Measurements from ENCODE around the gene L3MBTL3. TPM values are rescaled to one million over a fixed set of nuclear protein-coding genes. Genes with fewer than 3 reads are reported as not detected.

Gene L3MBTL3
- polyA plus RNA-seq, 1 donor = 21.4 TPM

DNA sequence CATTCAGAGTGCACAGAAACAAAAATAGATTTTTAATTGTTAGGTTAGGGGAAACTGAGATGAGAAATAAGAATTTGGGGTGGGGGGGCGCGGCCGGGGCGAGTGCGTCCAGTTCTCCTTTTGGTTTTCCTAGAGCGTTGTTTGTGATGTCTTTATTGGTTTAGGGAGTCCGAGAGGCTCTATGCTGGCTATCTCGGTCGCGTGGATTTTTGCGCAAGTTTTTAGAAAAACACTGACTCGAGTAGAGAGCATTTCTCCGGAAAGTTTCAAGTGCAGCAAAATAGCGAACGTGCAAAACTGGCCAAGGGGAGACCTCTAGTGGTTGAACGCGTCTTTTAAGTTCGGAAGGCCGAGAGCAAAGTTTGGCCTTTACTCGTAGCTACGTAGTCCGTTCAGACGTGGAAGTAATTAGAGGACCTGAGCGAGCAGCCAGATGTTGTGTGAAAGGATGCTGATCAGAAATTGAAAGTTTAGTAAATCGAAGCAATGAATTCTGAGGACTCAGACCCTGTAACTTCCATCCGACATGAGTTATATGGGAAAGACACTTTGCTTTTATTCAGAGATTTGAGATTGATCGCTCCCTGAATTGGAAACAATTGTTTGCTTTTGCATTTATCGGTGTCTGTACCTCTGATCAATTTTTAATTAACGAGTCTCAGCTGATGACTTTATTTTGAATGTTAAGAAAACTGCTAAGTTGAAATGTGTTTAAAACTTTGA, 2.7 kb downstream of the L3MBTL3 start:
- peak; percentile 92 for DNase-seq

DNA sequence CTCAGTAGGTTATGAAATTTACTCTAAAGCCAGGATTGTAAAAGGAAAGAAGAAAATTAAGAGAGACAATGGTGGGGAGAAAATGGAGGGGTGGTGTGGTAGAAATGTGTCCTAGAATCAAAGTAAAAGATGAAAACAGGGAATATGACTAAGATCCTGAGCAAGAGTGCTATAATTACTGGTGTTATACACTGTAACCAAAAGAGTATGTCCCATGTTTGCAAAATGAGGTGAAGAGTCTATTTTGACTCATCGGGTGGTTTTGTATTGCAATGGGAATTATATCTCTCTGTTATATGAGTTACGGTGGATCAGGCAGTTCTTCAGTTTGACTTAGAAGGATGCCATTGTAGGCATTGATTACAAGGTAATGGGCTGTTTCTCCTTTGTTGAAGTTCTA, 8.5 kb downstream of the L3MBTL3 start:
- no peak for DNase-seq

DNA sequence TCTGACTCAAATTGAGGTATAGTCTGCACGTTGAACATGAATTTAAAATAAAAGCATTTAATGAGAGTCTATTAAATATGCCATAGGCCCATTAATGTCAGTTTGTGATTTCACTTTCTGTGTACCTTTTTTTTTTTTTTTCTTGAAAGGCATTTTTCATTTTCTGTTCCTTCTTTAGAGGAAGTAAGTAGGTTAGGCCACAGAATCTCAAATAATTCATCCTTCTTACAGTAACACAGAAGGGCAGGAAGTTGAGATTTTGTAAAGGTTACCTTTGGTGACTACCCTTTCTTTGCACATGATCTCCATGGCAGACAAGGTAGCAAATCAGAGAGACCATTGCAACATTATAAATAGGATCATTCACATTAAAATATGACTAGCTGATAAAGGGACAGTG, 9.6 kb downstream of the L3MBTL3 start:
- DNase-seq = no peak

DNA sequence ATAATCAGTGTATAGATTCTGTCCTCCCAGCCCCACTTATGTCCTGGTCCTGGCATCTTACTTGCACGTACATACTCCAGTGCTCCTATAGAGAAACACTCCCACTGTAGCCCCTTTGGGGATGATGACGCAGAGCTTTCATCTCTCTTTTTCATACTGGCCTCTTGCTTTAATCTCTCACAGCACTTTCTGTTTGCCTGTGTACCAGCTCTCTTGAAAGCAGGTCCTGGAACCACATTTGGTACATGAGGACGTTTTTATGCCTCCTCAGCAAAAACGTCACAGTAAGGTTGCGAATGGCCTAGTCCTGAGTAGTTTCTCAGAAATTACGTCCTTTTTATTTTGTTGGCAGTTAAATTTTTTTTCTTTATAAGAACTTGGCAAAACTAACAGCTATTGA, 10.8 kb downstream of the L3MBTL3 start:
- DNase-seq = no peak

DNA sequence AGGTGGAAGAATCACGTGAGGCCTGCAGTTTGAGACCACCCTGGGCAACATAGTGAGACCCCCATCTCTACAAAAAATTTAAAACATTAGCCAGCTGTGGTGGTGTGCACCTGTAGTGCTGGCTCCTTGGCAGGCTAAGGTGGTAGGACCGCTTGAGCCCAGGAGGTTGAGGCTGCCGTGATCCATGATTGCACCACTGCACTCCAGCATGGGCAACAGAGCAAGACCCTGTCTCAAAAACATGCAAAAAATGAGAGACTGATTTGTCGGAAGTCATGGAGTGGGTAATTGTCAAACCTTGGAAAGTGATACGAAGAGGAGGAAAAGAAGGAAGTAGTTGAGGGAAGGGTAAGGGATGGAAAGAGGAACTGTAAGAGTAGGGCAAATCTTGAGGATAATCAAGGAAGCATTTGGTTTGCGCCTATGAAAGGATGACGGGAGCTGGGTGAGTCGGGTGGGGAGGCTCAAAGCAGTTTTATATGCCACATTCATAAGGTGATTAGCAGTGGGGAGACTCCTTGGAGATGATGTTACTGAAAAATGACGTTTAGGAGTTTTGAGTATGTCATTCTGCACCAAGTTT, 14.5 kb downstream of the L3MBTL3 start:
- no peak for DNase-seq

DNA sequence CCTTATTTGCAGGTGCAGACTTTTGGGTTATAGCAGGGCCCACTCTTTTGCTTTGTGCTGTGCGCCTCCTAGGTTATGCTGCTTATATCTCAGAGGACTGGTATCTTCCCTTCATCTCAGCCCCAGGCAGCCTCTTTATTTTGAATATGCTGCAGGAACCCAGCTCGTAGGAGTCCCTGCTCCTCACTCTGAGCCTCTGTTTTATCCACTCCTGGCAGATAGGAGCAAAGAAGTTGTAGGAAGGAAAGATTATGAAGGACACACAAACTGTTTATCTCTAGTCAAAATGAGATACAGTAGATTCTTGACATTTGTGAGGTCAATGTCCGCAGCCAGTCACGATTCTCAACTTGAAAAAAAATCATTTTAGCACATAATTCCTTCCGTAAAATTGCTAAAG, 15.6 kb downstream of the L3MBTL3 start:
- DNase-seq = no peak

DNA sequence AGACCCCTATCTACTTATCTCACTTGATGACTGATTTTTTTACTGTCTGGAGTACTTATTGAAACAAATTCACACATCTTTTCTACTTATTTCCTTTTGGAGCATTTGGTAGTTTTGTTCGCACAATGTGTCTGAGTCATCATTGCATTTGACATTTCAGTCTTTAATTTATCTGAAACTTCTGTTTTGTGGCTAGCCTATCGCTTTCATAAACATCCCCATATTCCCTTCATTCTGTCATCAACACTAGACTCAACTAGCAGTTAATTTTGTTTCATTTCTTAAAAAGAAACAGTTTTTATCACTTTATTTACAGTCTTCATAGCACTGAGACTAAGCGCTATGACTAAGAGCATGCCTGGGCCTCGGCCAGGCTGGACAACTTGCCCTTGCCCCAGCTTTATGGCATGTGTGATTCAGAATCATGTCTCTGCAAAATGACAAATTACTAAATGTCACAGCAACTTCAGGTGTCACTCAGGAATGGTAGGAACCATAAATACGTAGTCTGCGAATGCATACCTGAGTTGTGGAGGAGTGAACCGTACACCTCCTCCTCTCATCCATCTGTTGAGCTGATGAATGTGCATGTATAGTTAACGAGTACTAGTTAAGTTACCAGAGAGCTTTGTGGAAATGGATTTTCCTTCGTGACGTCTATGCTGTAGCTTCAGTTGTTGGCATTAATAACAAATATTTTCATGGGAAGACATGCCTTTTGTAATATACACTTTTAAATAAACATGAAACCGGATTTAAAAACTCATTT, 16.2 kb downstream of the L3MBTL3 start:
- DNase-seq = no peak

DNA sequence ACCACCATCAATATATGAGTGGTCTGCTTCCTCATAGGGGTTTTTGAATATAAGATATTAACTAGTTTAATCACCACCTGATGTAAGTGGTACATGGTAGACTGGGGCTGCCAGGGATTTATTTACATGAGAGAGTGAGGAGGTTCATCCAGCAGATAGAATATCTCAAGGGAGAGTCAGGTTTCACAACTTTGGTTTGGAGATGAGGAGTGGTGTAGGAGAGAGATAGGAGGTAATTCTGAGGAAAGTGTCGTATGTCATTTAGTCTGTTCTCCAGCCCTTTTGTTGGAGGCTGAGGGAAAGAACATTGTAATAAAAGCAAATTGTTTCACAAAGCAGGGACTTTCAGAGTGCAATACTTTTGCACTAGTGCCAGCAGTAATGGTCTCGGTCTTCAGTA, 16.8 kb downstream of the L3MBTL3 start:
- DNase-seq = no peak

DNA sequence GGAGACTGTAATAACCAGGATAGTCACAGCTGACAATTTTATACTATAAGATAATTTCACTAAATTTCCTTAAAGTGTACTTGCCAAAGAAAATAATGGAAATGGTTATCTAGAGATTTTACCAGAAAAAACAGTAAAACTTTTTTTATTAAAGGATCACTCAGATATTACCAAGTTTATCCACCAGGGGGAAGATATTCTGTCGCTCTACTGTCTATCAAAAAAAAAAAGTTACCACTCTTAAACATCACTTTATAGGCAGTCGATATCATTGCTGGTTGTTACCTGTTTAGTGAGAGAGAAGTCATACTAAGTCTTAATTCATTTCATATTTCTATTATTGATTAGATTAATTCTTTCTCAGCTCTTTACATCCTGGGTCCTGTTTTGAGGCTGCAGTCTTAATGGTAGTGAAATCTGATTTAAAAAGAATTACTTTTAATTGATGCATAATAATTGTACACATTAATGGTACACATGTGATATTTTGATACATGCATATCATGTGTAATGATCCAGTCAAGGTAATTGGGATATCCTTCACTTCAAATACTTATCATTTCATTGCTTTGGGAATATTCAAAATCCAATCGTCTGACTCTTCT, 18.9 kb downstream of the L3MBTL3 start:
- DNase-seq = no peak

DNA sequence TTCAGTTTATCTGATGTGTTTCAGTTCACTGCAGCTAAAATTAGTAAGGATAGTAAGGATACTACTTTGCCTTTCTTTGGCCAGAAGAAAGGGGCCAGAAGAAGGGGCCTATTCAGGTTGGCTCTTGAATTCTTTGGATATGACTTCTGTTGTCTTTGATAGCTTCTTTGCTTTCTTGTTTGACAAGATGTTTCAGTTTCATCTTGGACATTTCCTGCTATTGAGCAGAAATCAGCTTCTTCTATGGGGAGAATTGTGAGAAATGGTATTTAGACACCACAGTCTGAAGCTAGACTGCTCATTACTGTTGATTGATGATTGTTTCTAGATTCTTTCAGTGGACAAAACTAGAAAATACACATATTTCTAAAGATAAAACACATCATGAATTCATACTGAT, 23.2 kb downstream of the L3MBTL3 start:
- no peak for DNase-seq

DNA sequence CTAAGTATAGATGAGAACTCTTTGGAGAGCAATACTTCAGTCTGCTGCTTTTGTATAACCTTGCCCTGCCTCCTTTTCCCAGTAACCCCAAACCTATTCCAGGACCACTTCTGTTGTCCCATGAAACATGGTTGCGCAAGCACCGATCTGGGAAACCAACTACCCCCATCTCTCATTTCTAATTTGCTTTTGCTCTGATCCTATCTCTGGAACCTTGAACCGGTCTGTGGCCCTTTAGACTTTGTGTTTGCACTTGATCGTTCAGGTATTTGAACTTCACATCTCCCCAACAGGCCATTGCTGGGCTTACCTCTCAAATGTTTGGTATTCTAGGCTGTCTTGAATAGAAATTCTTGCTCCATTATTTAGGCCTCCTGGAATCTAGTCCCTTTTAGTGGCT, 25.0 kb downstream of the L3MBTL3 start:
- no peak for DNase-seq

DNA sequence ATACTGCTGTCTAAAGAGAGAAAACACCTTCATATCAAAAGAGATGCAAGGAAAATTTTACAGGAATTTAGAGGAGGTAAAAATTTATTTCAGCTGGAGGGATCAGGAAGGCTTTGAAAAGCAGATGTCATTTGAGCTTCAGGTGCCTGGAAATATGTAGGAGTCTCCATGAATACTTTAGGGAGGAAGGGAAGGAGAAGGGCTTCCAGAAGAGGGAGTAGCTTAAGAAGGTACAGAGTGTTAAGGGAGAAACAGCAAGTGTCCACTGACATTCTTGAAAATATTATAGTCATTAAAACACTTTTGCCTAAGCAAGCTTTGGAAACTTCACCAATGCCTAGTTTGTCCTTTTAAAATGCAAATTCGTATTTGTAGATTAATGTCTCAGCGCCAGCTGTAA, 27.2 kb downstream of the L3MBTL3 start:
- no peak for DNase-seq

DNA sequence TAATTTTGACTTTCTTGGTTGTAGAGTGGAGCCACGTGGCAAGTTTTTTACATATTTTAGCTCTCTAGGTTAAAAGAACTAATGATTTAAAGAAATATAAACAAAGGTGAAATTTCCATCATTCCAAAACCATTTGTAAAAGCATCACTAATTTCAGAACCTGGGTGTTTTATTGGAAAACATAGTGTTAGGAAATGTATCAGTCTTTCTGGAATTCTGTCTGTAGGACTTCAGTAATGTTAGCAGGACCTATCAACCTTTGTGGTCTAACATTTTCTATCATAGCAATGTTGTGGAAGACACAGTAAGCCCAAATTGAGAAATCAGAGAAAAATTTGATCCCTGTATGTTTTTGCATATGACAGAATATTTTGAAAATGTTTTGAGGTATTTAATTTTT, 28.3 kb downstream of the L3MBTL3 start:
- DNase-seq = no peak

DNA sequence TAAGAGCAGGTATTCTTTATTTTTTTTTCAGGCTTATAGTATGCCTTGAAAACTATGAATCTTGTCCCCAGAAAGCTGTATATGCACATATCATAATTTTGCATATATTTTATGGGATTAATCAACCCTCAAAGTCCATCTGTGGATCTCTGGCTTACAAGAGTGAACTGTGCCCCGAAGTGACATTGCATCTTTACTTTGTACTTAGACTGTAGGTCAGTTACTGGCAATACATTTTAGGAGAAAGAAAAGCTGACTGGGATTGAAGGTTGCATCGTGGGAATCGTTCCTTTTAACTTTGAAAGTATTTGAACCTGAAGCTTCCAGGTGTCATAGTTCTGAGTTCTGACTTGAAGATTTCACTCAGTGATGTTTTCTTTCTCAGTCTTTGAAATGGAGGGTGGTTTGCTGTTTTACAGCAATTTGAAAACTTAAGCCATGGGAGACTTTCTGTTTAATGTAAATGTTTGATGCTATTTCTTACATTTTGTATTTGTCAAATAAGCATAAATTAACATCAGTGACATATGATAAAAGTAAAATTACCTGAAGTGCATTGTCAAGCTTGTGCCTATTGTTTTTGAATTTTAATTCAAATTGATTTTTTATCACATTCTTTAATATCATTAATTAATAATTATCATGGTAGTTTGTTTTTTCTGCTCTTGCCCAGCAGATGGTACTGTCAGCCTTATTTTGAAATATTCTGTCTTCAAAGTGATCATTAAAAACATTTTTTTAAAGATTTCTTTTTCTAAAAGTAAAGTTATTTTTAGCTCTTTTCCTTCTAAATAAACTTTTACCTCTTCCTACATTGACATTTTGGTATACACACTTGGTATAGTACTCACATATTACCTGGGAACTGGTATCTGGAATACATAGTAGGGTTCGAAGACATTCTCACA, 29.0 kb downstream of the L3MBTL3 start:
- DNase-seq = no peak

DNA sequence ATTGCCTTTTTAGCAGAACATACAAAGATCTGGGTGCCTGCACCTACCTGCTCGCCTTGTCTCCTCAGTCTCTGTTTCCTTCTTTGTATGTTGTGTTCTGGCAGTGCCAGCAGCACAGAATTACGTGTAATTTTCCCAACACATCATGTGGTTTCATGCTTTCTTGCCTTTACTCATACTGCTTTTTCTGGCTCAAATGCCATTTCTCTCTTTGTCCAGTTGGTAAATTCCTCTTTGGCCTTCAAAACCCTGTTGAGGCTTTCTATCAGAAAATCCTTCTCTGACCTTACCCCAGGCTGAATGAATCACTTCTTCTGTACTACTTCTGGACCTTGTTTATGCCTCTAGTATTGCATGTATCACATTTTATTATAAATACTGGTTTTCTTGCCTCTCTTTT, 31.8 kb downstream of the L3MBTL3 start:
- no peak for DNase-seq

DNA sequence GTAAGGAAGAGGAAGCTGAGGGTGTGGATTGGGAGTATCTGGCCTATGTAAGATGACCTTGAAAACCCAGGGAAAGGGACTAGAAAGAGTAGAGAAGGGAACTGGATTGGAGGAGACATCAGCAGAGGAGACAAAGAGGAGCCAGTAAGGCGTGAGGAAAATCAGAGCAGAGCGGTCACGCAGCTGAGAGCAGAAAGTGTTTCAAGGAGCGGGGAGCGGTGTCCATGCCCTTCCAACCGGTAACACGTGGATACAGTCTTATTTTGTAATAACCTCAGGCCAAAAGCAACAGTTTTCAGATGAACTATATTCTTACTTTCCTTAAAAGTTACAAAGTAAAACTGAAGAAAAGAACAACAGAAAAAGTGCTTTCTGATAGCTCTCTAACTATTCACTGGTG, 36.3 kb downstream of the L3MBTL3 start:
- DNase-seq = no peak

DNA sequence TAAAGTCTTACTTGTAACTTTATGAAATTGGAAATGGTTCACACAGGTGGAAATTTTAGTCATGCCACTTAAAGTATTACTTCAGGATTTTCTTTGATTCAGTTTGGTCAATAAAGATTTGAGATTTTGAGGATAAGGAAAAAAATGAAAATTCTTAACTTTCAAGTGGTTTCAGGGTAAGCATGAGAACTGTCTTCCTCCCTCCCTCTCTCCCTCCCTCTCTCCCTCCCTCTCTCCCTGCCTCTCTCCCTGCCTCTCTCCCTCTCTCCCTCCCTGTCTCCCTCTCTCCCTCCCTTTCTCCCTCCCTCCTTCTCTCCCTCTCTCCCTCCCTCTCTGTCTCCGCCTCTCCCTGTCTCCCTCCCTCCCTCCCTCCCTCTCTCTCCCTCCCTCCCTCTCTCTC, 36.9 kb downstream of the L3MBTL3 start:
- DNase-seq = no peak

DNA sequence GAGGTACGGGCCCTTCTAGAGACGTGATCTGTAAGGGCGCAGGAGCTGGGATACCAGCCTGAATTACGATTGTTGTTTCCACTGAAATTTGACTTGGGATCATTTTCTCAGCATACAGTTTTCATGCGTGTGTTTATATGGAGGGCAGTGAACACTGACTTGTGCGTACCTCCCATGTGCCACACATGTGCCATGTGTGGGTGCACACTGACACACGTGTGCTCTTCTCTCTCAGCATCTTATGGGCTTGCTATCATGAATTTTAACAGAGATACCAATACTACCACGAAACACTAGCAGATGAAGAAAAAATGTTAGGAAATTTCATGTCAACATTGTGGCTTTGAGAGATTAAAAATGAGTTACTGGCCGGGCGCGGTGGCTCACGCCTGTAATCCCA, 39.1 kb downstream of the L3MBTL3 start:
- no peak for DNase-seq

DNA sequence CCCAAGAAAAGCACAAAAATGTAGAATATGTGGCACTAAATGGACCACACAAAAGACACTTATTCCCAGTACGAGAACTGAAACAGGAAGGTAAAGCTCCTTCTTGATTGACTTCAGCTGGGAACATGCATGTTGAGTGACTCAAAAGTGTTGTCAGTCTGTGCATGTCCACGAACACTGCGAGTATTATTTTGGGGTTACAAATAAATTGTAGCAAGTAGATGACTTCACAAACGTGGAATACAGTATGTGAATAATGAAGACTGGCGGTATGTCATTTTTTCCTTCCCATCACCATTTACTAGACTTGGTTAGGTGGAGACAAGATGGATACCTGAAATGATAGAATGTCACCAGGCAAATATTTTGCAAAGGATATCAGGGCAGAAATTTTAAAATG, 45.4 kb downstream of the L3MBTL3 start:
- DNase-seq = no peak

DNA sequence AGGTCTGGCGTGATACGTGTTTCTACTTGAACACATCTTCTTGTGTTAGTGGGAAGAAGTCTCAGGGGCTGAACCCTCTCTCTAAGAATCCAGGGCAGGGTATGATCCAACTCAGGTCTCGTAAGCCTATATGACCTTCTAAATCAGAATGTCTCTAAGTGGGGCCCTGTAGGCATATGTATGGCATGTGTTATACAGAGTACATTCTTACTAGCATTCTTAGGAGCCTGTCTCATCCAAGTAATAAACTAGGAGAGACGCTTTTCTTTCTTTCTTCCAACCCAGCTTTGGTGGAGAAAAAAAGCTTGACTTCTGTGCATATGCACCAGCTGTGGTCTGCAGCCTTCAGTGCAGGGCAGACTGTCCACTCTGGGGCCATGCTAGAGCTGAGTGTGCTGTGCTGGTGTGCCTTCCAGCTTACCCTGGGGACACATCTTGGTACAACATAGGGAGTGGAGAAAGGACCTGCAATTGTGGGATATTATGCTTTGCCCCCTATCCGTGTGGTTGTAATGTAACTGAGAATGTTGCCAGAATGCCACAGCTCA, 47.3 kb downstream of the L3MBTL3 start:
- DNase-seq = no peak

DNA sequence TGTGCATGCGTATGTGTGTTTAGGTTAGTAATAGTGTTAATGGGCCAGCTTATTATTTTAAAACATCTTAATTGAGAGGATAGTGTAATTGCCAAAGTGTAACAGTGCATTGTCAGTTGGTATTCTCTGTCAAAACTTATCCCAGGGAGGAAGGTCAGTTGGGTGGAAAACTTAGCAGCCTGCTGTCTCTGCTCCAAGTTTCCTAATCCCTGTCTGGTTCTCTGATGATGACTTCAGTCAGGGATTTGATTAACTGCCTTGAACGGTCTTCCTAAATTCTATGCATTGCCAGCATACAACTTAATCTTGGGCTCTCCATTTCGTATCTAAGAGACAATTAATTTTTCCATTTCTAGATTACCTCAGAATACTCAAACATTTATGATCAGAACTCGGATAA, 51.1 kb downstream of the L3MBTL3 start:
- no peak for DNase-seq

DNA sequence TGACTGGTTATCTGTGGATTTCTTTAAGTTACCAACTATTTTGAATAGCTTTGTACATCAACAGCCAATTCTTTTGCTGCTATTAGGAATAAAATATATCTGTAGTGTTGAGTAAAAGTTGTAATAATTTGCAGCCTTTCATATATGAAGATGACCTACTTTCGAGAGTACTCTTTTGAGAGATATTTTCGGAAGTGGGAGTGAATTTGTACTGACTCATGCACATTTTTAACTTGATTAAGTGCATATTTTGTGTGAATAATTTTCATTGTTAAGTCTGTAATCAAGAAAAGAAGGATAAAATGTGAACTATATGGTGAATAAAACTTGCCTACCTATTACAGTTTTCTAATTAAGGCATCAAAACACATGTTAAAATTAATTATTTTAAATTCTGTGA, 51.9 kb downstream of the L3MBTL3 start:
- no peak for DNase-seq
